Kidney (tissue), 14 donors: ENCODE results near the gene ANKRD65. TPM values are rescaled to one million over a fixed set of nuclear protein-coding genes. Genes with fewer than 3 reads are reported as not detected.

Experiments used
- DNase-seq, 5 donors: peaks; one replicate each; pipeline ENCODE4 v3.0.0-alpha.2; 2013 to 2020
- FAIRE-seq: peaks from 2 replicates; lab custom pipeline; 2012; peaks lifted over from hg19 to GRCh38; lab: Jason Lieb, UNC
- H3K27ac ChIP-seq, 2 donors: one replicate each; pipeline ENCODE4 v1.7.0; 2013; ENCODE audit warnings: low read depth in 2 of 2, low read length in 2 of 2, inconsistent platforms in 1 of 2
- H3K27me3 ChIP-seq: one replicate; pipeline ENCODE4 v1.7.1; 2013; ENCODE audit warnings: low read length, inconsistent platforms; ENCODE audit not compliant: control insufficient read depth, insufficient read depth
- H3K36me3 ChIP-seq, 3 donors: one replicate each; pipeline versions ENCODE4 v1.7.0 to v1.7.1; 2013; ENCODE audit warnings: low read length in 3 of 3, control low read depth in 1 of 3, inconsistent platforms in 1 of 3; ENCODE audit not compliant: insufficient read depth in 3 of 3, control insufficient read depth in 2 of 3
- H3K4me1 ChIP-seq, 3 donors: one replicate each; pipeline versions ENCODE4 v1.7.0 to v1.7.1; 2013; ENCODE audit warnings: low read length in 3 of 3, inconsistent platforms in 1 of 3, low read depth in 1 of 3; ENCODE audit not compliant: control insufficient read depth in 2 of 3, insufficient read depth in 2 of 3
- H3K4me3 ChIP-seq, 3 donors: one replicate each; pipeline versions ENCODE4 v1.7.0 to v1.8.1; 2013; ENCODE audit warnings: low read length in 3 of 3, control low read depth in 1 of 3, inconsistent platforms in 1 of 3
- H3K9ac ChIP-seq, 3 donors: one replicate each; pipeline versions ENCODE4 v1.7.0 to v1.7.1; 2013; ENCODE audit warnings: low read length in 3 of 3, control low read depth in 1 of 3, inconsistent platforms in 1 of 3
- H3K9me3 ChIP-seq, 3 donors: one replicate each; pipeline versions ENCODE4 v1.7.0 to v1.7.1; 2013; ENCODE audit warnings: low read length in 3 of 3, control low read depth in 1 of 3, inconsistent platforms in 1 of 3; ENCODE audit not compliant: control insufficient read depth in 2 of 3, insufficient read depth in 1 of 3
- CTCF ChIP-seq: IDR thresholded peaks from 3 replicates; pipeline ENCODE4 v1.5.1; 2012; ENCODE audit warnings: mild to moderate bottlenecking, moderate library complexity, borderline replicate concordance; ENCODE audit not compliant: insufficient read depth; ENCODE audit errors: extremely low read depth
- intact Hi-C: fragments of 100-400 bp; cut with DNase I; formaldehyde crosslinking; loops from one replicate; pipeline ENCODE4 v1.11.1; 2022
- polyA plus RNA-seq: library from polyadenylated mRNA; stranded (reverse); fragments of 350-450 nt; fragmentation: Illumina TruSeq; extraction: RNeasy Lipid Tissue Mini Kit (QIAGEN cat#74804); gene quantifications from one replicate; pipeline ENCODE4 v1.2.3, GENCODE V29; 2014; ENCODE audit warnings: low read depth, low replicate concordance; ENCODE audit not compliant: insufficient read depth
- total RNA-seq: library from RNA; stranded (reverse); fragmentation: NEBNext Ultra II Directional; extraction: Animal tissue kit (Norgen Biotek cat#: 25700); gene quantifications from one replicate; pipeline ENCODE4 v1.2.1, GENCODE V29; 2021
- donor health status: control.
- donor health status: control.
- donor health status: control.
- donor health status: control.
- donor health status: control.
- donor health status: DM: yes; HTN: yes; CAD: no.
- donor health status: Normal renal cell carcinoma (clear cell type).

The ANKRD65 gene
- total and polyA plus RNA-seq, 2 donors from 2014 or later, result 5.2 to 7.1 TPM

GRCh38 chr1:1431845-1432273 lies 10.8 kb upstream of the ANKRD65 start:
- Histone ChIP-seq H3K9me3 (no peaks in the 10 kb centered on the region), H3K27me3 (no peaks in the 10 kb centered on the region), H3K27ac (peak overlapping the region; percentile 72 to 91), H3K36me3 (no peaks in the 10 kb centered on the region), H3K4me1 (peaks cover 0 to 38% (median 6%) of the 10 kb centered on the region in 3 donors), H3K9ac (no peak overlapping the region), H3K4me3 (no peak overlapping the region)
- intact Hi-C loops, result no loop called here
- DNase-seq (peak in 4 of 5 donors; percentile 37 to 93 (median 62)), FAIRE-seq (no peak)
- TF ChIP-seq CTCF, result no peak

- Histone ChIP-seq H3K27me3 (no peaks in the 10 kb centered on the region), H3K36me3 (no peaks in the 10 kb centered on the region), H3K9me3 (no peaks in the 10 kb centered on the region), H3K4me1 (peaks cover 0 to 33% (median under 1%) of the 10 kb centered on the region in 3 donors), H3K27ac (peak overlapping the region; percentile 37 to 91), H3K4me3 (no peak overlapping the region), H3K9ac (no peak overlapping the region)
- TF ChIP-seq CTCF, result no peak
- intact Hi-C loops, result no loop called here
- FAIRE-seq (no peak), DNase-seq (peak in 2 of 5 donors; percentile 73 to 79)
Observed at GRCh38 chr1:1430992-1431844, 10.1 kb upstream of the ANKRD65 start.

- peak overlapping the region in 1 of 3 donors; percentile 34 for H3K9ac ChIP-seq
- H3K4me3 ChIP-seq, result no peak overlapping the region
- peak overlapping the region; percentile 67 to 75 for H3K27ac ChIP-seq
- no peak for TF ChIP-seq CTCF
- no peaks in the 10 kb centered on the region for H3K9me3 ChIP-seq
- H3K36me3 ChIP-seq, result no peaks in the 10 kb centered on the region
- no peaks in the 10 kb centered on the region for H3K27me3 ChIP-seq
- peak; percentile 69 to 95 (median 85) for DNase-seq
- peaks cover 0 to 29% (median 0%) of the 10 kb centered on the region in 3 donors for H3K4me1 ChIP-seq
- no peak for FAIRE-seq
- intact Hi-C loops, result no loop called here
Observed at GRCh38 chr1:1430114-1430982, 9.3 kb upstream of the ANKRD65 start.
